Activated CD8-positive, alpha-beta T cell treated with anti-CD3 and anti-CD28 coated beads for 36 hours (primary cell): Measurements from ENCODE around the gene XRCC5. TPM values are rescaled to one million over a fixed set of nuclear protein-coding genes. Genes with fewer than 3 reads are reported as not detected.

Experiments used
- ATAC-seq: fragments of 200-7000 bp; cut with Tn5 transposase; one replicate; pipeline ENCODE4 v1.10.0; 2021; ENCODE audit warnings: mild to moderate bottlenecking, moderate library complexity
- CTCF ChIA-PET: fragments of 350-600 bp; sonication (Branson Sonifier 250); formaldehyde crosslinking; loops from one replicate; lab custom pipeline; 2021; ENCODE audit warnings: antibody characterized with exemption; lab: Charles Lee
- POLR2A ChIA-PET: fragments of 350-600 bp; sonication (Branson Sonifier 250); formaldehyde crosslinking; loops from one replicate; lab custom pipeline; 2021; ENCODE audit warnings: antibody characterized with exemption; lab: Charles Lee
- DNase-seq: peaks from one replicate; pipeline ENCODE4 v3.0.0-alpha.2; 2020
- H3K27ac Mint-ChIP-seq: one replicate; pipeline ENCODE4 v1.8.0; 2021; ENCODE audit warnings: mild to moderate bottlenecking, mixed read lengths
- H3K27me3 Mint-ChIP-seq: one replicate; pipeline ENCODE4 v1.8.0; 2021; ENCODE audit warnings: mixed read lengths
- H3K36me3 Mint-ChIP-seq: one replicate; pipeline ENCODE4 v1.8.0; 2021; ENCODE audit warnings: low read depth, mixed read lengths
- H3K4me1 Mint-ChIP-seq: one replicate; pipeline ENCODE4 v1.8.0; 2021; ENCODE audit warnings: low read depth, mixed read lengths
- H3K4me3 Mint-ChIP-seq: one replicate; pipeline ENCODE4 v1.8.0; 2021; ENCODE audit warnings: mild to moderate bottlenecking, moderate library complexity, mixed read lengths
- H3K9me3 Mint-ChIP-seq: one replicate; pipeline ENCODE4 v1.8.0; 2021; ENCODE audit warnings: mixed read lengths
- CTCF ChIP-seq: fragments of 200-600 bp; IDR thresholded peaks from one replicate; pipeline ENCODE4 v1.8.0; 2022; ENCODE audit warnings: antibody characterized with exemption, mild to moderate bottlenecking
- intact Hi-C: fragments of 100-400 bp; cut with micrococcal nuclease; formaldehyde crosslinking; loops from one replicate; pipeline ENCODE4 v1.10.0; 2022
- total RNA-seq, 2 experiments: library from RNA; stranded (reverse); gene quantifications; one replicate each; pipeline ENCODE4 v1.2.3, GENCODE V29; 2021

Gene XRCC5
- total RNA-seq, 2 experiments from 2014 or later = 541 to 544 TPM

- peak overlapping the region; percentile 89 for H3K4me3 Mint-ChIP-seq
- intact Hi-C loops = no loop called here
- POLR2A ChIA-PET = interaction anchor here (0.7 to 7.0 kb wide), 6 partner anchors 12 to 124 kb away, joined by 3 to 41 read pairs (median 5); partner anchors contain the start of gene XRCC5
- H3K4me1 Mint-ChIP-seq = peaks cover 50% of the 10 kb centered on the region
- ATAC-seq (no peak), DNase-seq (no peak)
- H3K27me3 Mint-ChIP-seq = no peaks in the 10 kb centered on the region
- H3K36me3 Mint-ChIP-seq = no peaks in the 10 kb centered on the region
- H3K27ac Mint-ChIP-seq = peak overlapping the region; percentile 84
- no peaks in the 10 kb centered on the region for H3K9me3 Mint-ChIP-seq
- CTCF ChIA-PET = interaction anchor here (0.7 to 1.4 kb wide), 8 partner anchors 10 to 65 kb away, joined by 3 to 7 read pairs (median 4); partner anchors contain the start of gene XRCC5
- TF ChIP-seq CTCF = no peak
Measured at GRCh38 chr2:216081012-216081411, 28.1 kb upstream of the XRCC5 start.

GRCh38 chr2:216081487-216082116, 27.5 kb upstream of the XRCC5 start, which contains the start of the genes PECR and TMEM169:
Gene PECR (minus strand): TSS chr2:216081809. CDS start chr2:216081741, 68 bp downstream.
Gene TMEM169 (plus strand): TSS chr2:216081919. CDS start chr2:216095964, 14,045 bp downstream.
- CTCF ChIA-PET = interaction anchor here (0.7 to 1.4 kb wide), 11 partner anchors 9 to 65 kb away, joined by 3 to 7 read pairs (median 4); partner anchors contain the start of gene XRCC5
- intact Hi-C loops = no loop called here
- peak; percentile 82 for DNase-seq
- H3K4me1 Mint-ChIP-seq = peaks cover 51% of the 10 kb centered on the region
- POLR2A ChIA-PET = interaction anchor here (0.6 to 7.0 kb wide), 6 partner anchors 11 to 79 kb away, joined by 3 to 41 read pairs (median 6); partner anchors contain the start of gene XRCC5
- TF ChIP-seq CTCF = no peak
- no peaks in the 10 kb centered on the region for H3K9me3 Mint-ChIP-seq
- H3K27me3 Mint-ChIP-seq = no peaks in the 10 kb centered on the region
- H3K27ac Mint-ChIP-seq = peak within 1 kb of the TSS; percentile 84
- H3K4me3 Mint-ChIP-seq = peak within 1 kb of the TSS; percentile 89
- no peaks in the 10 kb centered on the region for H3K36me3 Mint-ChIP-seq
- ATAC-seq = peak; percentile 91

DNA sequence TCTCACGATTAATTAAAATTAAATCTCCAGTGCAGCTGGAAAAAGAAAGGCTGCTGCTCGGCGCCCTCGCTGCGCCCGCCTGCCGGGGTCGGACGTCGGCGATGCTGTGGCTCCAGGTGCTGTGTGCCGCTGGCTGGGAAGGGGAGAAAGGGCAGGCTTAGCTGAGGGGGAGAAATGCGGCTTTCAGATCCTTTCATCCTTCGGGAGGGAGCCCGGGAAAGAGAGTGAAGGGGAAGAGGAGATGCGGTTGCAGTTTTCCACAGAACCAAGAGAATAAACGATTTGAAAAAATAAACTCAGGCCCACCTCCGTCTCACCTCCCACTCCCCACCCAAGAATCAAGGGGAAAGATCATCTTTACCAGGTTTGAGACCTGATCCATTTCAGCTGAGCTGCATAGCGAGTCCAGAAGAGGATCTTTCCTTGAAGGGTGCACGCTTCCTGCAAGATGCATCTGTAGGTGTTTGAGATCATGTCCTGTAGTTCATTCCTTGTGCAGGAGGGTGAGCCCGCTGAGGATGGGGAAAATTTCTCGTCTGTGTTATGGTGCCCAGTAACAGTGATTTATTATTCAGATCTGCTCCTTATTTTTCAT, 26.9 kb upstream of the XRCC5 start:
- ChIA-PET POLR2A (interaction anchor here (0.6 to 7.0 kb wide), 4 partner anchors 11 to 38 kb away, joined by 5 to 41 read pairs (median 14); partner anchors contain the start of gene XRCC5), CTCF (interaction anchor here (0.7 to 4.1 kb wide), 9 partner anchors 12 to 48 kb away, joined by 3 to 18 read pairs (median 5); partner anchors contain the start of gene XRCC5)
- Mint-ChIP-seq H3K4me3 (peak overlapping the region; percentile 89), H3K36me3 (no peaks in the 10 kb centered on the region), H3K4me1 (peaks cover 55% of the 10 kb centered on the region), H3K9me3 (no peaks in the 10 kb centered on the region), H3K27me3 (no peaks in the 10 kb centered on the region), H3K27ac (peak overlapping the region; percentile 84)
- ATAC-seq (peak; percentile 14), DNase-seq (peak; percentile 17)
- TF ChIP-seq CTCF = no peak
- intact Hi-C loops = no loop called here

DNA sequence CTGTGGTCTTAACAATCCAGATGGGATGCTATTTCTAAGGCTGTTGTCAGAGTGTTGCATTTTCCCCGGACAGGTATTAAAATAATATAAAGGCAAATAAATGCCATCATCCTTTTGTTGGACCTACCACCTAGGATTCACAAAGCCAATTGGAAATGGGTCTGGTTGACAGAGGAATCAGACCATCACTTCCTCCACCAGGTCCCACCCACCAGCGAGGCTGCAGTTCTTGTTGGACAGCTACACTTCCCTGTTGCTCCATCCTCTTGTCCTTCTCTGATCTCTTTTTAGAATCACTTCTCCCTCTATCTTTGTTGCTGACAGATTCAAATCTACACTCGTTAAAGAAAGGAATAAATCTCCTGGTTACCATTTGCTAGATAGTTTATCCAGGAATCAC, 26.3 kb upstream of the XRCC5 start:
- ATAC-seq (no peak), DNase-seq (peak; percentile 41)
- ChIA-PET POLR2A (interaction anchor here (0.6 to 7.0 kb wide), 4 partner anchors 10 to 1387 kb away, joined by 3 to 41 read pairs (median 12); partner anchors contain the start of gene XRCC5), CTCF (interaction anchor here (1.4 to 4.1 kb wide), 3 partner anchors 24 to 32 kb away, joined by 4 to 18 read pairs (median 11); partner anchors contain the start of gene XRCC5)
- peak overlapping the region; percentile 89 for H3K4me3 Mint-ChIP-seq
- intact Hi-C loops = no loop called here
- TF ChIP-seq CTCF = no peak
- no peaks in the 10 kb centered on the region for H3K36me3 Mint-ChIP-seq
- H3K9me3 Mint-ChIP-seq = no peaks in the 10 kb centered on the region
- H3K27ac Mint-ChIP-seq = peak overlapping the region; percentile 84
- peaks cover 54% of the 10 kb centered on the region for H3K4me1 Mint-ChIP-seq
- no peaks in the 10 kb centered on the region for H3K27me3 Mint-ChIP-seq
